Neural cell (in vitro differentiated cells): ENCODE data around the gene RGS3.

Experiments
- POLR2AphosphoS5 ChIP-seq: IDR thresholded peaks from 2 replicates; pipeline ENCODE4 v1.6.1; 2012
- RAD21 ChIP-seq: fragments of 450-650 bp; conservative IDR thresholded peaks from 2 replicates; pipeline ENCODE4 v1.6.1; 2014; ENCODE audit warnings: antibody characterized with exemption, mild to moderate bottlenecking, moderate library complexity
- SMC3 ChIP-seq: fragments of 450-650 bp; conservative IDR thresholded peaks from 2 replicates; pipeline ENCODE4 v1.6.1; 2014; ENCODE audit warnings: antibody characterized with exemption, mild to moderate bottlenecking, moderate library complexity; ENCODE audit not compliant: poor library complexity
- TF ChIP-seq, protein P1 (sequence below): fragments of 450-650 bp; IDR thresholded peaks from 2 replicates; pipeline ENCODE4 v1.5.1; 2014; ENCODE audit warnings: antibody characterized with exemption, mild to moderate bottlenecking, moderate library complexity; ENCODE audit not compliant: poor library complexity, severe bottlenecking
- TF ChIP-seq, protein P2 (sequence below): IDR thresholded peaks from 2 replicates; pipeline ENCODE4 v1.6.1; 2012; ENCODE audit warnings: borderline replicate concordance

DNA sequence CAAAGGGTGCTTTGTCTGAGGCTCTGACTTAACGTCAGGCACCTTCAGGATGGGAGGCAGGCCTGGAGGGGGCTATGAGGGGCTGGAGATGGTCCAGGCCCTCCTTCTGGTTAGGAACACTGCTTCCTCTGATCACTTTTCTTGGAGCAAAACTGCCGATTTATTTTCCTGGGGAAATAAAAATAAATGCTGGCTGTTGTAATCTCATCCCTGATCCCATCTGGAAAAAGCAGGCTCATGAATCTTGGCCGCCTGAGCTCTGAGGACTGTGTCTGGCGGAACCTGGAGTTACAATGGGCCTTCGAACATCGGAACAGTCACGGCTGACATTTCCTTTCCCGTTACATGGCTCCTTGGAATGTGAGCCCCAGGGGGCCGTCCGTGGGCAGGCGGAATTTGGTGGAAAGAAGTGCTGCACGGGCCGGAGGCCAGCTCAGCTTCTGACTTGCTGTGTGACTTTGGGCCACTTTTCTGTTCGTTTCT lies 157.8 kb downstream of the RGS3 start:
- TF ChIP-seq, protein P1, sequence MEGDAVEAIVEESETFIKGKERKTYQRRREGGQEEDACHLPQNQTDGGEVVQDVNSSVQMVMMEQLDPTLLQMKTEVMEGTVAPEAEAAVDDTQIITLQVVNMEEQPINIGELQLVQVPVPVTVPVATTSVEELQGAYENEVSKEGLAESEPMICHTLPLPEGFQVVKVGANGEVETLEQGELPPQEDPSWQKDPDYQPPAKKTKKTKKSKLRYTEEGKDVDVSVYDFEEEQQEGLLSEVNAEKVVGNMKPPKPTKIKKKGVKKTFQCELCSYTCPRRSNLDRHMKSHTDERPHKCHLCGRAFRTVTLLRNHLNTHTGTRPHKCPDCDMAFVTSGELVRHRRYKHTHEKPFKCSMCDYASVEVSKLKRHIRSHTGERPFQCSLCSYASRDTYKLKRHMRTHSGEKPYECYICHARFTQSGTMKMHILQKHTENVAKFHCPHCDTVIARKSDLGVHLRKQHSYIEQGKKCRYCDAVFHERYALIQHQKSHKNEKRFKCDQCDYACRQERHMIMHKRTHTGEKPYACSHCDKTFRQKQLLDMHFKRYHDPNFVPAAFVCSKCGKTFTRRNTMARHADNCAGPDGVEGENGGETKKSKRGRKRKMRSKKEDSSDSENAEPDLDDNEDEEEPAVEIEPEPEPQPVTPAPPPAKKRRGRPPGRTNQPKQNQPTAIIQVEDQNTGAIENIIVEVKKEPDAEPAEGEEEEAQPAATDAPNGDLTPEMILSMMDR: no peak
- TF ChIP-seq RAD21: no peak
- TF ChIP-seq POLR2AphosphoS5: no peak
- no peak for TF ChIP-seq SMC3
- TF ChIP-seq, protein P2, sequence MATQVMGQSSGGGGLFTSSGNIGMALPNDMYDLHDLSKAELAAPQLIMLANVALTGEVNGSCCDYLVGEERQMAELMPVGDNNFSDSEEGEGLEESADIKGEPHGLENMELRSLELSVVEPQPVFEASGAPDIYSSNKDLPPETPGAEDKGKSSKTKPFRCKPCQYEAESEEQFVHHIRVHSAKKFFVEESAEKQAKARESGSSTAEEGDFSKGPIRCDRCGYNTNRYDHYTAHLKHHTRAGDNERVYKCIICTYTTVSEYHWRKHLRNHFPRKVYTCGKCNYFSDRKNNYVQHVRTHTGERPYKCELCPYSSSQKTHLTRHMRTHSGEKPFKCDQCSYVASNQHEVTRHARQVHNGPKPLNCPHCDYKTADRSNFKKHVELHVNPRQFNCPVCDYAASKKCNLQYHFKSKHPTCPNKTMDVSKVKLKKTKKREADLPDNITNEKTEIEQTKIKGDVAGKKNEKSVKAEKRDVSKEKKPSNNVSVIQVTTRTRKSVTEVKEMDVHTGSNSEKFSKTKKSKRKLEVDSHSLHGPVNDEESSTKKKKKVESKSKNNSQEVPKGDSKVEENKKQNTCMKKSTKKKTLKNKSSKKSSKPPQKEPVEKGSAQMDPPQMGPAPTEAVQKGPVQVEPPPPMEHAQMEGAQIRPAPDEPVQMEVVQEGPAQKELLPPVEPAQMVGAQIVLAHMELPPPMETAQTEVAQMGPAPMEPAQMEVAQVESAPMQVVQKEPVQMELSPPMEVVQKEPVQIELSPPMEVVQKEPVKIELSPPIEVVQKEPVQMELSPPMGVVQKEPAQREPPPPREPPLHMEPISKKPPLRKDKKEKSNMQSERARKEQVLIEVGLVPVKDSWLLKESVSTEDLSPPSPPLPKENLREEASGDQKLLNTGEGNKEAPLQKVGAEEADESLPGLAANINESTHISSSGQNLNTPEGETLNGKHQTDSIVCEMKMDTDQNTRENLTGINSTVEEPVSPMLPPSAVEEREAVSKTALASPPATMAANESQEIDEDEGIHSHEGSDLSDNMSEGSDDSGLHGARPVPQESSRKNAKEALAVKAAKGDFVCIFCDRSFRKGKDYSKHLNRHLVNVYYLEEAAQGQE: no peak
